Measurements from ENCODE around the gene TMEM178A. TPM values are rescaled to one million over a fixed set of nuclear protein-coding genes. Genes with fewer than 3 reads are reported as not detected.
"Not testable (repeated sequence)": the region's sequence is repeated elsewhere in the genome, so short reads cannot be mapped to it uniquely, and the experiment has no call there.

The TMEM178A gene
- total RNA-seq, 2 experiments from 2014 or later = 0.22 to 0.53 TPM

DNA sequence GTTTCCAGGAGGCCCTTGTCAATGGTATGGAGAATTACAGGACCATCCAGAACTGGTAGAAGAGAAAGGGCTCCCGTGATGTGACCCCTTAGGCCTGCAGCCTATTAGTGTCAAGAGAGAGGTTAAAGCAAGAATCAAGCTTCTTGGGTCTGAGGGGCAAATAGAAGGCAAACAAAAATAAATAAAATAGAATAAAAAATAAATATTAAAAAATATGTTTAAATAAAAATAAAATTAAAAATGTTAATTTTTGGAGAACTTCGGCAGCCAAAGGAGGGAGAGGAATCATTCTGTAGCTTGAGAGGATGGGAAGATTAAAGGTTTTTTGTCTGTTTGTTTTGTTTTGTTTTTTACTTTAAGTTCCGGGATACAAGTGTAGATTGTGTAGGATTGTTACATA is 15.2 kb upstream of the TMEM178A start:
- no peak overlapping the region for H3K27ac ChIP-seq (ENCODE audit: low read depth in 1 of 2, low read length in 2 of 2)
- no peak overlapping the region for H3K4me3 ChIP-seq (ENCODE audit: low read length)
- TF ChIP-seq, protein P1, sequence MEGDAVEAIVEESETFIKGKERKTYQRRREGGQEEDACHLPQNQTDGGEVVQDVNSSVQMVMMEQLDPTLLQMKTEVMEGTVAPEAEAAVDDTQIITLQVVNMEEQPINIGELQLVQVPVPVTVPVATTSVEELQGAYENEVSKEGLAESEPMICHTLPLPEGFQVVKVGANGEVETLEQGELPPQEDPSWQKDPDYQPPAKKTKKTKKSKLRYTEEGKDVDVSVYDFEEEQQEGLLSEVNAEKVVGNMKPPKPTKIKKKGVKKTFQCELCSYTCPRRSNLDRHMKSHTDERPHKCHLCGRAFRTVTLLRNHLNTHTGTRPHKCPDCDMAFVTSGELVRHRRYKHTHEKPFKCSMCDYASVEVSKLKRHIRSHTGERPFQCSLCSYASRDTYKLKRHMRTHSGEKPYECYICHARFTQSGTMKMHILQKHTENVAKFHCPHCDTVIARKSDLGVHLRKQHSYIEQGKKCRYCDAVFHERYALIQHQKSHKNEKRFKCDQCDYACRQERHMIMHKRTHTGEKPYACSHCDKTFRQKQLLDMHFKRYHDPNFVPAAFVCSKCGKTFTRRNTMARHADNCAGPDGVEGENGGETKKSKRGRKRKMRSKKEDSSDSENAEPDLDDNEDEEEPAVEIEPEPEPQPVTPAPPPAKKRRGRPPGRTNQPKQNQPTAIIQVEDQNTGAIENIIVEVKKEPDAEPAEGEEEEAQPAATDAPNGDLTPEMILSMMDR (IDR thresholded peaks at IDR 0.05) = no peak
- Mint-ChIP-seq H3K27me3 (peaks cover 14% of the 10 kb centered on the region), H3K4me3 (no peak overlapping the region), H3K9me3 (no peaks in the 10 kb centered on the region), H3K36me3 (ENCODE audit: low read depth) (no peaks in the 10 kb centered on the region), H3K27ac (no peak overlapping the region), H3K4me1 (ENCODE audit: low read depth) (no peaks in the 10 kb centered on the region)
- intact Hi-C loops (cut with DNase I, micrococcal nuclease) = no loop called here
- CTCF ChIA-PET = no interaction called here
- DNase-seq (no peak), ATAC-seq (ENCODE audit: poor library complexity) (no peak)
- peaks cover 0 to 9% of the 10 kb centered on the region in 2 experiments for H3K9me3 ChIP-seq (ENCODE audit: control insufficient read depth in 1 of 2, insufficient read depth in 1 of 2, low read length in 2 of 2)
- no peaks in the 10 kb centered on the region for H3K4me1 ChIP-seq (ENCODE audit: insufficient read depth, low read length)
- H3K36me3 ChIP-seq (ENCODE audit: insufficient read depth, low read length) = no peaks in the 10 kb centered on the region
- POLR2A ChIA-PET = no interaction called here
- H3K27me3 ChIP-seq (ENCODE audit: control insufficient read depth in 1 of 2, insufficient read depth in 2 of 2, low read length in 2 of 2) = no peaks in the 10 kb centered on the region

DNA sequence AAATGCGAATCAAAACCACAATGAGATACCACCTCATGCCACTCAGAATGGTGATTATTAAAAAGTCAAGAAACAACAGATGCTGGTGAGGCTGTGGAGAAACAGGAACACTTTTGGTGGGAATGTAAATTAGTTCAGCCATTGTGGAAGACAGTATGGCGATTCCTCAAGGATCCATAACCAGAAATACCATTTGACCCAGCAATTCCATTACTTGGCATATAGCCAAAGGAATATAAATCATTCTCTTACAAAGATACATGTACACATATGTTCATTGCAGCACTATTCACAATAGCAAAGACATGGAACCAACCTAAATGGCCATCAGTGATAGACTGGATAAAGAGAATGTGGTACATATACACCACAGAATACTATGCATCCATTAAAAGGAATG is 9.5 kb upstream of the TMEM178A start:
- H3K9me3 ChIP-seq (ENCODE audit: control insufficient read depth in 1 of 2, insufficient read depth in 1 of 2, low read length in 2 of 2); H3K4me1 Mint-ChIP-seq (ENCODE audit: low read depth); intact Hi-C loops (cut with DNase I, micrococcal nuclease); H3K36me3 Mint-ChIP-seq (ENCODE audit: low read depth); H3K4me3 ChIP-seq (ENCODE audit: low read length); H3K36me3 ChIP-seq (ENCODE audit: insufficient read depth, low read length); H3K27ac ChIP-seq (ENCODE audit: low read depth in 1 of 2, low read length in 2 of 2); ATAC-seq (ENCODE audit: poor library complexity); H3K27ac Mint-ChIP-seq; H3K4me3 Mint-ChIP-seq; CTCF ChIA-PET; POLR2A ChIA-PET; H3K4me1 ChIP-seq (ENCODE audit: insufficient read depth, low read length); H3K27me3 ChIP-seq (ENCODE audit: control insufficient read depth in 1 of 2, insufficient read depth in 2 of 2, low read length in 2 of 2); H3K9me3 Mint-ChIP-seq; DNase-seq: not testable (repeated sequence)
- H3K27me3 Mint-ChIP-seq = peaks cover 20% of the 10 kb centered on the region

DNA sequence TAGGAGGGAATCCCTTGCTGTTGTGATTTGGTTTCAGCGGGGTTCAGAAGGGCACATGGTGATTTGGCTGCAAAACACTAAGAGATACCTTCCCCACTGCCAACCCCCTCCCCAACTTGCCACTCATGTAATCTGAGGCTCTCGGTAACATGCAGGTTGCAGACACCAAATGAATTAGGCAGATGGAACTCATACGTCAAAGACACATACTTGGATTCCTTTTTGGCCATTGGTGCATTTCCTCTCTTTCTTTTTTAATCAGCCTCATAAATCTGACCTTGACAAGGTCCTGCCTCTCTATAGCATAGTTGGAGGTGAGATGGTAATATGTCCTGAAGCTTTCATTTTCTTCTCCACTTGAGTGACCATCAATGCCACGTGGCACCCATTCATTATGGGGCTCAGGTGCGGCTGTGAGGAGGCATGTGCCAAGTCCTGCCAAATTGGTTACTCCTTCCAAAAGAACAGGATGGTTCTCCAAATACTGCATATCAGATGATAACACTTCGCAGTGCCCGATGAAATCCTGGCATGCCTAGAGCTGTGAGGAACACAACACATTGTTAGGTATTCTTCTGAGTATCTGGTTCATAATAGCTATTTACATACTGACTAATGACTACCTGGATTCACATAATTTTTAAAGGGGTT is 8.3 kb upstream of the TMEM178A start:
- no peak overlapping the region for H3K27ac Mint-ChIP-seq
- H3K36me3 ChIP-seq (ENCODE audit: insufficient read depth, low read length) = no peaks in the 10 kb centered on the region
- no peaks in the 10 kb centered on the region for H3K36me3 Mint-ChIP-seq (ENCODE audit: low read depth)
- TF ChIP-seq, protein P1 (IDR thresholded peaks at IDR 0.05) = no peak
- intact Hi-C loops (cut with DNase I, micrococcal nuclease) = no loop called here
- no peak for DNase-seq
- ATAC-seq (ENCODE audit: poor library complexity) = no peak
- no peaks in the 10 kb centered on the region for H3K4me1 ChIP-seq (ENCODE audit: insufficient read depth, low read length)
- no peak overlapping the region for H3K4me3 Mint-ChIP-seq
- no peaks in the 10 kb centered on the region for H3K27me3 ChIP-seq (ENCODE audit: control insufficient read depth in 1 of 2, insufficient read depth in 2 of 2, low read length in 2 of 2)
- H3K4me3 ChIP-seq (ENCODE audit: low read length) = no peak overlapping the region
- no peaks in the 10 kb centered on the region for H3K4me1 Mint-ChIP-seq (ENCODE audit: low read depth)
- H3K9me3 Mint-ChIP-seq = no peaks in the 10 kb centered on the region
- CTCF ChIA-PET = no interaction called here
- H3K27ac ChIP-seq (ENCODE audit: low read depth in 1 of 2, low read length in 2 of 2) = no peak overlapping the region
- POLR2A ChIA-PET = no interaction called here
- H3K27me3 Mint-ChIP-seq = peaks cover 29% of the 10 kb centered on the region
- H3K9me3 ChIP-seq (ENCODE audit: control insufficient read depth in 1 of 2, insufficient read depth in 1 of 2, low read length in 2 of 2) = peaks cover 0 to 9% of the 10 kb centered on the region in 2 experiments

DNA sequence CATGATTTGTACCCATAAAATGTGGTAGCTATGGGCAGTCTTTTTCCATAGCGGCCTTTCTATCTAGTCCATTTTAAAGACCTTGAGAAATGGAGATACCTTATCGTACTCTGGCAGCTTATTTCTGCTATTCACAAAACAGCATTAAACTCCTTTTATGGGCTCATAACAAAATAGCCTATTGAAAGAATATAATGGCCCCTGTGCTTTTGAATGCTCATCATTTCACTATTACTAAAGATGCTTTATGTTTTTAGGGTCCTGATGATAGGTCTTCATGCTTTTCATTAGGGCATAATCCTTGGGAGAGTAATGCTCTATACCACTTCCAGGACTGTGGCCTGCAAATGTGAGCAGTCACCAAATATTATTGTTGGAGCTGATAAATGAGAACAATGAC is 7.3 kb upstream of the TMEM178A start:
- Histone ChIP-seq H3K4me1 (ENCODE audit: insufficient read depth, low read length) (no peaks in the 10 kb centered on the region), H3K27ac (ENCODE audit: low read depth in 1 of 2, low read length in 2 of 2) (no peak overlapping the region), H3K9me3 (ENCODE audit: control insufficient read depth in 1 of 2, insufficient read depth in 1 of 2, low read length in 2 of 2) (peaks cover 0 to 9% of the 10 kb centered on the region in 2 experiments), H3K36me3 (ENCODE audit: insufficient read depth, low read length) (no peaks in the 10 kb centered on the region), H3K4me3 (ENCODE audit: low read length) (no peak overlapping the region), H3K27me3 (ENCODE audit: control insufficient read depth in 1 of 2, insufficient read depth in 2 of 2, low read length in 2 of 2) (peaks cover 0 to 7% of the 10 kb centered on the region in 2 experiments)
- no peaks in the 10 kb centered on the region for H3K36me3 Mint-ChIP-seq (ENCODE audit: low read depth)
- H3K27me3 Mint-ChIP-seq = peaks cover 32% of the 10 kb centered on the region
- ATAC-seq (ENCODE audit: poor library complexity) (no peak), DNase-seq (no peak)
- H3K9me3 Mint-ChIP-seq = no peaks in the 10 kb centered on the region
- H3K4me1 Mint-ChIP-seq (ENCODE audit: low read depth) = no peaks in the 10 kb centered on the region
- no peak overlapping the region for H3K27ac Mint-ChIP-seq
- CTCF ChIA-PET = no interaction called here
- TF ChIP-seq, protein P1 (IDR thresholded peaks at IDR 0.05) = no peak
- POLR2A ChIA-PET = no interaction called here
- intact Hi-C loops (cut with DNase I, micrococcal nuclease) = no loop called here
- H3K4me3 Mint-ChIP-seq = no peak overlapping the region

Data from CD4-positive, alpha-beta T cell (primary cell).